Measurements from ENCODE around the gene ATP2C1.
"Not testable (repeated sequence)": the region's sequence is repeated elsewhere in the genome, so short reads cannot be mapped to it uniquely, and the experiment has no call there.

The ATP2C1 gene

DNA sequence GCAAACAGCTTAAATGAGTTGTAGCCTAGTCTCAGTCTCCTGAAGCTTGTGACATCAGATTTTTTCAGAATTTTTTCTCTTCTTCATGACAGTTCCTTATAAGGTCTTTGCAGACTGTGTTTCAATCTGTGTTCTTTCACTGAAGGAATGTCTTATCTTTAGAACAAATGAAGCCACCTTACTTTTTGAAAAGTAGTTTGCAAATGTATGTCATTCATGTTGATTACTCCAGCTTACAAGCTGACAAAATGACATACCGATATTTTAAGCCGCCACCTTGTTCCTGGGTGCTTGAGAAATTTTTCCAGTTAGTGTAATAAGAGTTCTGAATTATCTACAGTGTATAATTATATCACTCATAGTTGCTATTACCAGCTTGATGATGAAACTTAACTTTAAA lies 75.7 kb downstream of the ATP2C1 start:
- no peak overlapping the region for H3K27ac Mint-ChIP-seq
- H3K4me3 Mint-ChIP-seq = no peak overlapping the region
- no peak for DNase-seq
- H3K9me3 Mint-ChIP-seq = no peaks in the 10 kb centered on the region
- H3K27me3 Mint-ChIP-seq = no peaks in the 10 kb centered on the region
- H3K4me1 Mint-ChIP-seq (ENCODE audit: low read depth) = peaks cover 9% of the 10 kb centered on the region
- H3K36me3 Mint-ChIP-seq (ENCODE audit: low read depth) = peaks cover 93% of the 10 kb centered on the region

DNA sequence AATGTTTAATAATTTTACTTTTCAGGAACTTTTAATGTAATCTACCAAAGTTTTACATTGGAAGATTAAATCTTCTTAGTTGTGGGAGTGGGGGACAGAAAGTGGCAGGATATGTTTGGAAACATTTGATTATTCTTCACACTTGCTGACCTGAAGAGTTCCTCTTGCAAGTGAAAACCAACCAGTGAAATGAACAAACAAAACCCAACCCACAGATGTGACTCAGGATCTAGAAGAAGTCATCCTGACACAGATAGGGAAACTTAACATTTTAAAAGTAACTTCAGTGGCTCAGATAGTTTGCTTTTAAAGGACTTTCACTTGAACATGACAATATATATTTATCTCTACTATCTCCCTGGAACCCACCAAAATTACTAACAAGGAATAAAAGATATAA lies 77.3 kb downstream of the ATP2C1 start:
- peak overlapping the region; percentile 39 for H3K27ac Mint-ChIP-seq
- no peak overlapping the region for H3K4me3 Mint-ChIP-seq
- H3K27me3 Mint-ChIP-seq = no peaks in the 10 kb centered on the region
- H3K4me1 Mint-ChIP-seq (ENCODE audit: low read depth) = peaks cover 9% of the 10 kb centered on the region
- H3K9me3 Mint-ChIP-seq = no peaks in the 10 kb centered on the region
- DNase-seq = no peak
- H3K36me3 Mint-ChIP-seq (ENCODE audit: low read depth) = peaks cover 92% of the 10 kb centered on the region

- H3K27me3 Mint-ChIP-seq; H3K27ac Mint-ChIP-seq; H3K9me3 Mint-ChIP-seq; DNase-seq; H3K4me1 Mint-ChIP-seq (ENCODE audit: low read depth); H3K4me3 Mint-ChIP-seq: not testable (repeated sequence)
- H3K36me3 Mint-ChIP-seq (ENCODE audit: low read depth) = peaks cover 91% of the 10 kb centered on the region
Observed at GRCh38 chr3:130972592-130972991, 78.7 kb downstream of the ATP2C1 start.

- no peak overlapping the region for H3K27ac Mint-ChIP-seq
- DNase-seq = no peak
- H3K4me1 Mint-ChIP-seq (ENCODE audit: low read depth) = peaks cover 9% of the 10 kb centered on the region
- H3K4me3 Mint-ChIP-seq = no peak overlapping the region
- no peaks in the 10 kb centered on the region for H3K27me3 Mint-ChIP-seq
- peaks cover 91% of the 10 kb centered on the region for H3K36me3 Mint-ChIP-seq (ENCODE audit: low read depth)
- no peaks in the 10 kb centered on the region for H3K9me3 Mint-ChIP-seq
Observed at GRCh38 chr3:130973406-130973805, 79.5 kb downstream of the ATP2C1 start.

- Mint-ChIP-seq H3K27ac (no peak overlapping the region), H3K4me1 (ENCODE audit: low read depth) (peaks cover 9% of the 10 kb centered on the region), H3K4me3 (no peak overlapping the region), H3K9me3 (no peaks in the 10 kb centered on the region), H3K36me3 (ENCODE audit: low read depth) (peaks cover 89% of the 10 kb centered on the region), H3K27me3 (no peaks in the 10 kb centered on the region)
- DNase-seq = no peak
Observed at GRCh38 chr3:130974201-130974600, 80.3 kb downstream of the ATP2C1 start.

DNA sequence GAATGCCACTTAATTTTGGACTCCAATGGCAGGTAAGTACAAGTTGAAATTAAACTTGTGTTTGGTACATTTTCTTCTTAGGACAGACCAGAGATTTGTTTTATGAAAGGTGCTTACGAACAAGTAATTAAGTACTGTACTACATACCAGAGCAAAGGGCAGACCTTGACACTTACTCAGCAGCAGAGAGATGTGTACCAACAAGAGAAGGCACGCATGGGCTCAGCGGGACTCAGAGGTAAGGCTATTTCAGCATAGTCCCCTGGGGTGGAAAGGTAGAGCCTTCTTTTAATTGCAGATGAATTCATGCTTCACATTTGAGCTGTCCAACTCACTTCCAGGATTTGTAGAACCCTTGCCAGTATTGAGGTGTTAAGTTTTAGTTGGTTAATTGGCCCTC lies 81.4 kb downstream of the ATP2C1 start:
- no peaks in the 10 kb centered on the region for H3K27me3 Mint-ChIP-seq

DNA sequence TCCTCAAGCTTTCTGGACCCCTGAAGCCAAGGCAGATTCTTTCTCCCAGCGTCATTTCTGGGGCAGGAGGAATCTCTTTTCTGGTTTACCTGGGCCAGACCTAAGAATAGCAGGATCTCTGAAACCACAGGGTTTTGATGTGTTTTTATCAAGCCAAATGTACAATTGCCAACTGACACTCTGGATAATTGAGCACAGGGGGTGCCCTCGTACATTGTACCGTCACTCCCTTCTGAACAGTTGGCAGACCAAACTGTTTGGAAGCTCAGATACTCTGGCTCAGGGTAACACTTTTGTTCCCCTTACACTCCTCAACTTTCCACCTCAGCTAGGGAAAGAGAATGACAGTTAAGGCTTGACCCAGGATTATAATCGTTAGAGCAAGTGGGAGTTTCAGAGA lies 82.8 kb downstream of the ATP2C1 start:
- Mint-ChIP-seq H3K9me3 (no peaks in the 10 kb centered on the region), H3K36me3 (ENCODE audit: low read depth) (peaks cover 89% of the 10 kb centered on the region), H3K27me3 (no peaks in the 10 kb centered on the region), H3K27ac (no peak overlapping the region), H3K4me1 (ENCODE audit: low read depth) (no peaks in the 10 kb centered on the region), H3K4me3 (no peak overlapping the region)
- DNase-seq = no peak

More for the DNA sequence above, 81.4 kb downstream of the ATP2C1 start:
- DNase-seq = no peak
- H3K36me3 Mint-ChIP-seq (ENCODE audit: low read depth) = peaks cover 89% of the 10 kb centered on the region
- H3K27ac Mint-ChIP-seq = no peak overlapping the region
- peaks cover 9% of the 10 kb centered on the region for H3K4me1 Mint-ChIP-seq (ENCODE audit: low read depth)
- H3K4me3 Mint-ChIP-seq = no peak overlapping the region
- no peaks in the 10 kb centered on the region for H3K9me3 Mint-ChIP-seq

DNA sequence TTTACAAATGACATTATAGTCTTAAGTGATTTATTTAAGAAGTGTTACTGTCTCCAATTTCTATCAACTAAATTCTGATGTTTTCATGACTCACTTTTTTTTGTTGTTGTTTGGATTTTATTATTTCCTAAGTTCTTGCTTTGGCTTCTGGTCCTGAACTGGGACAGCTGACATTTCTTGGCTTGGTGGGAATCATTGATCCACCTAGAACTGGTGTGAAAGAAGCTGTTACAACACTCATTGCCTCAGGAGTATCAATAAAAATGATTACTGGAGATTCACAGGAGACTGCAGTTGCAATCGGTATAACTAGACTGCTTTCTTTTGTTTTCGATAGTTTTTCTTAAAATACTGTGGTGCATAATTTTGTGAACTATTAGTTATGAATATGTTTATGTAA lies 85.2 kb downstream of the ATP2C1 start:
- DNase-seq = no peak
- Mint-ChIP-seq H3K27me3 (no peaks in the 10 kb centered on the region), H3K36me3 (ENCODE audit: low read depth) (peaks cover 86% of the 10 kb centered on the region), H3K9me3 (no peaks in the 10 kb centered on the region), H3K4me1 (ENCODE audit: low read depth) (no peaks in the 10 kb centered on the region), H3K4me3 (no peak overlapping the region), H3K27ac (no peak overlapping the region)

- H3K9me3 Mint-ChIP-seq = no peaks in the 10 kb centered on the region
- no peak overlapping the region for H3K4me3 Mint-ChIP-seq
- DNase-seq = no peak
- no peaks in the 10 kb centered on the region for H3K27me3 Mint-ChIP-seq
- no peak overlapping the region for H3K27ac Mint-ChIP-seq
- H3K36me3 Mint-ChIP-seq (ENCODE audit: low read depth) = peaks cover 81% of the 10 kb centered on the region
- H3K4me1 Mint-ChIP-seq (ENCODE audit: low read depth) = no peaks in the 10 kb centered on the region
Observed at GRCh38 chr3:130981469-130981868, 87.6 kb downstream of the ATP2C1 start.

- H3K27ac Mint-ChIP-seq = no peak overlapping the region
- no peak for DNase-seq
Observed at GRCh38 chr3:130990282-130990681, 96.4 kb downstream of the ATP2C1 start.

DNA sequence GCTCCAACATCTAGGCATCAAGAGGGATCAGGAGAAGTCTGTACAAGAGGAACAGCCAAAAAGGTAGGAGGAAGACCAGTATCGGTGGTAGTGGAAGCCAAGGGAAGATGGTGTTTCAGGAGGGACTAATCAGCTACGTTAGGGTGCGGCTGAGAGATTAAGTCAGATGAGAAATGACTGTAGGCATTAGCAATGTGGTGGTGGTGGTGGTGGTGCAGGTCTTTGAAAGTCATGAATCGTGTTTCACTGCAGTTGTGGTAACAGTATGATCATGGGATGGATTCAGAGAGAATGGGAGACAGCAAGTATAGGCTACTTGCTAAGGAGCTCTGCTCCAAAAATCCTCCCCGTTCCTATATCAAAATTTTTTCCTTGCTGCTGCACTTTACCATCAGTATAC lies 97.2 kb downstream of the ATP2C1 start:
- Mint-ChIP-seq H3K27me3 (no peaks in the 10 kb centered on the region), H3K27ac (no peak overlapping the region), H3K36me3 (ENCODE audit: low read depth) (peaks cover 62% of the 10 kb centered on the region), H3K4me1 (ENCODE audit: low read depth) (peaks cover 2% of the 10 kb centered on the region), H3K9me3 (no peaks in the 10 kb centered on the region), H3K4me3 (no peak overlapping the region)
- no peak for DNase-seq

More at GRCh38 chr3:130990282-130990681, 96.4 kb downstream of the ATP2C1 start:
- no peaks in the 10 kb centered on the region for H3K27me3 Mint-ChIP-seq
- H3K36me3 Mint-ChIP-seq (ENCODE audit: low read depth) = peaks cover 61% of the 10 kb centered on the region
- peaks cover 2% of the 10 kb centered on the region for H3K4me1 Mint-ChIP-seq (ENCODE audit: low read depth)
- no peak overlapping the region for H3K4me3 Mint-ChIP-seq
- H3K9me3 Mint-ChIP-seq = no peaks in the 10 kb centered on the region

GRCh38 chr3:130992344-130992743 lies 98.5 kb downstream of the ATP2C1 start:
- Mint-ChIP-seq H3K36me3 (ENCODE audit: low read depth) (peaks cover 69% of the 10 kb centered on the region), H3K4me3 (no peak overlapping the region), H3K4me1 (ENCODE audit: low read depth) (peaks cover 2% of the 10 kb centered on the region), H3K27me3 (no peaks in the 10 kb centered on the region), H3K27ac (no peak overlapping the region), H3K9me3 (no peaks in the 10 kb centered on the region)
- DNase-seq = no peak

- H3K27me3 Mint-ChIP-seq = no peaks in the 10 kb centered on the region
- no peaks in the 10 kb centered on the region for H3K4me1 Mint-ChIP-seq (ENCODE audit: low read depth)
- no peak for DNase-seq
- H3K4me3 Mint-ChIP-seq = no peak overlapping the region
- peaks cover 71% of the 10 kb centered on the region for H3K36me3 Mint-ChIP-seq (ENCODE audit: low read depth)
- no peak overlapping the region for H3K27ac Mint-ChIP-seq
- no peaks in the 10 kb centered on the region for H3K9me3 Mint-ChIP-seq
Observed at GRCh38 chr3:130997289-130997688, 103.4 kb downstream of the ATP2C1 start.

GRCh38 chr3:131001071-131001470 lies 107.2 kb downstream of the ATP2C1 start:
- H3K27ac Mint-ChIP-seq = no peak overlapping the region
- peaks cover 15% of the 10 kb centered on the region for H3K4me1 Mint-ChIP-seq (ENCODE audit: low read depth)
- no peak for DNase-seq
- no peaks in the 10 kb centered on the region for H3K9me3 Mint-ChIP-seq
- peaks cover 81% of the 10 kb centered on the region for H3K36me3 Mint-ChIP-seq (ENCODE audit: low read depth)
- no peak overlapping the region for H3K4me3 Mint-ChIP-seq
- H3K27me3 Mint-ChIP-seq = no peaks in the 10 kb centered on the region

GRCh38 chr3:131004603-131005002 lies 110.7 kb downstream of the ATP2C1 start:
- Mint-ChIP-seq H3K27me3 (no peaks in the 10 kb centered on the region), H3K9me3 (no peaks in the 10 kb centered on the region), H3K4me1 (ENCODE audit: low read depth) (peaks cover 20% of the 10 kb centered on the region), H3K36me3 (ENCODE audit: low read depth) (peaks cover 83% of the 10 kb centered on the region), H3K4me3 (no peak overlapping the region), H3K27ac (peak overlapping the region; percentile 44)
- DNase-seq = no peak

GRCh38 chr3:131007256-131007655 lies 113.4 kb downstream of the ATP2C1 start:
- peaks cover 87% of the 10 kb centered on the region for H3K36me3 Mint-ChIP-seq (ENCODE audit: low read depth)
- no peaks in the 10 kb centered on the region for H3K9me3 Mint-ChIP-seq
- H3K4me3 Mint-ChIP-seq = no peak overlapping the region
- H3K4me1 Mint-ChIP-seq (ENCODE audit: low read depth) = peaks cover 20% of the 10 kb centered on the region
- H3K27ac Mint-ChIP-seq = no peak overlapping the region
- no peaks in the 10 kb centered on the region for H3K27me3 Mint-ChIP-seq
- no peak for DNase-seq

Data from activated T-cell treated with anti-CD3 and anti-CD28 coated beads, Interleukin-2, amount 50 U/mL, for 24 hours (primary cell).